ENCODE results near the gene SCAMP2. TPM values are rescaled to one million over a fixed set of nuclear protein-coding genes. Genes with fewer than 3 reads are reported as not detected.
"Not testable (repeated sequence)": the region's sequence is repeated elsewhere in the genome, so short reads cannot be mapped to it uniquely, and the experiment has no call there.

The SCAMP2 gene
- total RNA-seq, 1 donor from 2014 or later: 96.3 TPM

- no peak for DNase-seq (ENCODE audit: low spot score)
Measured at GRCh38 chr15:74891469-74891868, 18.3 kb upstream of the SCAMP2 start.

GRCh38 chr15:74890665-74890960 is 17.4 kb upstream of the SCAMP2 start:
- no peak for DNase-seq (ENCODE audit: low spot score)

- DNase-seq (ENCODE audit: low spot score): peak; percentile 90
Measured at GRCh38 chr15:74889883-74890664, 16.9 kb upstream of the SCAMP2 start, which contains the start of gene MPI. Gene MPI (plus strand): TSS chr15:74890042. CDS start chr15:74890074, 32 bp downstream.

DNA sequence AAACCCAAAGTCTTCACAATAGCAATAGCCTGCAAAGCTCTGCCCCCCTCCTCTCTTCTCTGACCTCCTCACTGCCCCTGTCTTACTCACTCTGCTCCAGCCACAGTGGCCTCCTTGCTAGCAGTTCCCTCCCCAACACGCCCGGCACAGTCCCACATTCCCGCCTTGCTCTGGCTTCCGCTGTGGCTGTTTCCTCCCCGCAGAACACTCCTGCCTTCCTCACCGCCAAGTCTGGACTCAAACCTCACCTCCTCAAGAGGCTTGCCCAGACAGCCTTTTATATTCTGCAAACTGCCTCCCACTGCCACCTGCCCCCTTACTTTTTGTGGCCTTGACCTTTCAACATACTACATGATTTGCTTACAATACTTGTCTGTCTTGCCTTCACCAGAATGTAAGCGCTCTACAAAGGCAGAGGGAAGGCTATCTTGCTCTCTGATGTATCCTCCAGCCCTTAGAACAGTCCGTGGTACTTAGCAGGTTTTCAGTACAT is 16.3 kb upstream of the SCAMP2 start:
- DNase-seq (ENCODE audit: low spot score): peak; percentile 67

GRCh38 chr15:74888716-74889115 is 15.6 kb upstream of the SCAMP2 start:
- DNase-seq (ENCODE audit: low spot score): no peak

DNA sequence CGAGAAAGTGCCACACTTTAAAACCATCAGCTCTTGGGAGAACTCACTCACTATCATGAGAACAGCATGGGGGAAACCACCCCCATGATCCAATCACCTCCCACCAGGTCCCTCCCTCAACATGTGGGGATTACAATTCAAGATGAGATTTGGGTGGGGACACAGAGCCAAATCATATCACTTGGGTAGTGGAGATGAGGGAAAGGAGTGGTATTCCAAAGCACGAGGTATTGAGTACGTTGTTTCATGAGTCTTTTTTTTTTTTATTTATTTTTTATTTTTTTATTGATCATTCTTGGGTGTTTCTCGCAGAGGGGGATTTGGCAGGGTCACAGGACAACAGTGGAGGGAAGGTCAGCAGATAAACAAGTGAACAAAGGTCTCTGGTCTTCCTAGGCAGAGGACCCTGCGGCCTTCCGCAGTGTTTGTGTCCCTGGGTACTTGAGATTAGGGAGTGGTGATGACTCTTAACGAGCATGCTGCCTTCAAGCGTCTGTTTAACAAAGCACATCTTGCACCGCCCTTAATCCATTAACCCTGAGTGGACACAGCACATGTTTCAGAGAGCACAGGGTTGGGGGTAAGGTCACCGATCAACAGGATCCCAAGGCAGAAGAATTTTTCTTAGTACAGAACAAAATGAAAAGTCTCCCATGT is 14.5 kb upstream of the SCAMP2 start:
- not testable (repeated sequence) for DNase-seq (ENCODE audit: low spot score)

DNA sequence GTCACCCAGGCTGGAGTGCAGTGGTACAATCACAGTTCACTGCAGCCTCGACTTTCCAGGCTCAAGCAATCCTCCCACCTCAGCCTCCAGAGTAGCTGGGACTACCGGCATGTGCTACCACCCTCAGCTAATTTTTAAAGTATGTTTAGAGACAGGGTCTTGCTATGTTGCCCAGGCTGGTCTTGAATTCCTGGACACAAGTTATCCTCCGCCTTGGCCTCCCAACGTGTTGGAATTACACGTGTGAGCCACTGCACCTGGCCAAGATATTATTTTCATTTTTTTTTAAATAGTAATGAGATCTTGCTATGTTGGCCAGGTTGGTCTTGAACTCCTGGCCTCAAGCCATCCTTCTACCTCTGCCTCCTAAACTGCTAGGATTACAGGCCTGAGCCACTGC is 12.3 kb upstream of the SCAMP2 start:
- DNase-seq (ENCODE audit: low spot score): no peak

GRCh38 chr15:74884428-74885223 is 11.5 kb upstream of the SCAMP2 start:
- no peak for DNase-seq (ENCODE audit: low spot score)

DNA sequence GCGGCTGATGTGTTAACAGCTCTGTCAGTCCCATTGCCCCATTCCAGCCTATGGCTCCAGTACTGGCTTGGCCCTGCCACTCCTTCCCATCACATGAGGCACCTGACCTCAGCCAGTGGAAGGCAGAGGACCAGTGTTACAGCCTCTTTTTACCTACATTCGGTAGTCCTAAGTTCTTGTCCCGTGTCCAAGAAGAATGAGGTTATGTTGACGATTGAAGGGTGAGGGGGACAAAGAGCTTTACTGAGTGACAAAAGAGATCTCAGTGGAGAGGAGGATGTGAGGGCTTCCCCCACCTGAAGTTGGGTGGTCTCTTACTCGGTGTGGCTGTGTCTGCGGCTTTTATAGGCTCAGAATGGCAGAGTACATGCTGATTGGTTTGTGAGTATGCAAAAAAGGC is 9.4 kb upstream of the SCAMP2 start:
- DNase-seq (ENCODE audit: low spot score): no peak

- DNase-seq (ENCODE audit: low spot score): no peak
Measured at GRCh38 chr15:74878273-74878672, 5.1 kb upstream of the SCAMP2 start.

DNA sequence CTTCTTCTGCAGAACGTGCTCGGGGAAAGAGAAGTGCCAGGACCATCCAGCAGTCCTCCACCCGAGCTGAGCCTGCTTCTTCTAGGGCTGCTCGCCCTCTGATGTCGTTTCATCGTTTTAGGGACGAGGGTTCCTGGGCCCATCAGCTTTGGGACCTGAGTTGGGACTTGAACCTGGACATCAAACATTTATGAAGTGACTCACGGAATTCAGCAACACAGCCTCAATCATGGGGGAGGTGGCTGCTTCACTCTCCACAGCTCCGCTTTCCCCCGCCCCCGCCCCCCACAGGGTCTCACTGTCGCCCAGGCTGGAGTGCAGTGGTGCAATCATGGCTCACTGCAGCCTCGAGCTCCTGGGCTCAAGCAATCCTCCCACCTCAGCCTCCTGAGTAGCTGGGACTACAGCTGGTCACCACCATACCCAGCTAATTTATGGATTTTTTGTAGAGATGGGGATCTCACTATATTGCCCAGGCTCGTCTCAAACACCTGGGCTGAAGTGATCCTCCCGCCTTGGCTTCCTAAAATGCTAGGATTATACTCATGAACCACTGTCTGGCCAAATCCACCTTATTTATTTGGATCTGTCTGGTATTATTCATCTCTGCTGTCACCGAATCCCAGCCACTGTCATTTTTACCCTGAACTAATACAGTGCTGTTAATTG is 725 bp upstream of the SCAMP2 start:
- no peak for DNase-seq (ENCODE audit: low spot score)

DNA sequence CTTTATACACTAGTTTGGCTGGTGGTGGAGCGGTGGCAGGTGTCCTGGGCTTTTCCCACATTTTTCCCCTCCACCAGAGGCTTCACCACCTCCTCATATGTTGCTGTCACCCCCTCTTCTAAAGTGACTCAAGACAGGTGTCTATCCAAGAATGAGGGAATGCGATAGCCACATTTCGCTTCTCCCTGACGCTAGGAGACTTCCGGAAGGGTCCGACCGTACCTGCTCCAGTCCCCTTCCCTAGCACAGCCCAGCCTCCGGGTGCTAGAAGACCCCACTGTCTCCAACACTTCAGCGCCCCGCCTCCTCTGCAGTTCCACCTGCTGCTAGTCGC is 496 bp downstream of the SCAMP2 start:
- no peak for DNase-seq (ENCODE audit: low spot score)

DNA sequence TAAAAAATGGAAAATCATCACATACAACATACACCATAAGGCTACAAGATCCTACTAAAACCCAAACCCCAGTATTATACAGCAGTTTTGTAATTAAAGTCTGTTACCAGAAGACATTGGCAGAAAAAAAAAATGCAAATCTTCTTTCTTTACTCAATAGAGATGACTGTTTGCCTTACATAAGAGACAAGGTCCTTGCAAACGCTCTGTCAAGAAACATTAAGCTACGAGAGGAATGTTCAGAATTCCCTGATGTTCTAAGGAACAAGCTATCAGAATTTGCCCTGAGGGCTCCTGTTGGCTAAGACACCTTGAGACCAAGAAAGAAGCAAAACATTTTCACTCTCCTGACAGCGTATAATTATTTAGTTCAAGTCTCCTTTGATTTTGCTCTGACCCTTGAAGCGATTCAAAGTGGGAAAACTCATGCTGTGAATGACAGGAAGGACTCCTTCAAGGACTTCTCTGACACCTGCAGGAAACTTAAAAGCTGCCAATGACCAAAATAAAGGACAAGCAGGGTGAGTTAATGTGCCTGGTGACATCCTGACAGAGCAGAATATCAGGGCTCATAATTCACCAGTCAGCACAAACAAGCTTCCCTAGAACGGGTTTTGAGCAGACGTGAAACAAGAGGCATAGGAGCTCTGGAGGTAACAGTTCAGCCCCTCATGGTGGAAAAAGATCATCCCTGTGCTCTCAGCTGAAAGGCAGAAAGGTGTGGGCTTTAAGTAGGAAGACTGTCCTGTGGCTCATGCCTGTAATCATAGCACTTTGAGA is 2.5 kb downstream of the SCAMP2 start:
- DNase-seq (ENCODE audit: low spot score): no peak

DNA sequence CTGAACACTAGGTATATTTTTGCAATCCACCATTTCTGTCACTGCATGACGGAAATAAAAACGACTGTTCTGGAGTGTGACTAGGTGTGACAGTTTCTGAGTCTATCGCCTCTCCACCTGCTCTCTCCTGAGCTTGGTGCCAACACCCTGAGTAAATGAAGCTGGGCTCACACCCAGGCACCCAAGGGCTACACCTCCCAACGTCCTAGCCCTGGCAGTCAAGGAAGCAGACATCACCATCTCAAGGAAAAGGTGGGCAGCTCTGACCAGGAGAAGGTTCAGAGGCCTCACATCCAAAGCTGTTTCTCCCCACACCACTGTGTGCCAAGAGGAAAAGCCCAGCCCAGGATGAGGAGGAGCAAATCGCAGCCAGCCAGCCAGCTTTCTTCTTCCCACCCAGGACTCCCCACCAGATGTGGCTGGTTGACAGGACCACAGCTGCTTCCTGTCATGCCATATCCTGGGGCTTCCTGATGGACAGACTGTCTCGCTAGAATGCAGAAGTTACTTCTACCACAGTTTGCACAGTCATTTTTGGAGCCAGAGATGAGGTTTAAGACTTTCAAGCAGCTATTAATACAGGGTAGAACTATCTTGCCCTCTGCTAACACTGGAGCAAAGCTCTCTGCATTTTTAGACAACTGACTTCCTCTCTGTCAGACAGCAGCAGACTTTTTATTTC is 3.3 kb downstream of the SCAMP2 start:
- no peak for DNase-seq (ENCODE audit: low spot score)

- DNase-seq (ENCODE audit: low spot score): no peak
Measured at GRCh38 chr15:74869372-74869725, 3.8 kb downstream of the SCAMP2 start.

- DNase-seq (ENCODE audit: low spot score): no peak
Measured at GRCh38 chr15:74868059-74868458, 5.1 kb downstream of the SCAMP2 start.

DNA sequence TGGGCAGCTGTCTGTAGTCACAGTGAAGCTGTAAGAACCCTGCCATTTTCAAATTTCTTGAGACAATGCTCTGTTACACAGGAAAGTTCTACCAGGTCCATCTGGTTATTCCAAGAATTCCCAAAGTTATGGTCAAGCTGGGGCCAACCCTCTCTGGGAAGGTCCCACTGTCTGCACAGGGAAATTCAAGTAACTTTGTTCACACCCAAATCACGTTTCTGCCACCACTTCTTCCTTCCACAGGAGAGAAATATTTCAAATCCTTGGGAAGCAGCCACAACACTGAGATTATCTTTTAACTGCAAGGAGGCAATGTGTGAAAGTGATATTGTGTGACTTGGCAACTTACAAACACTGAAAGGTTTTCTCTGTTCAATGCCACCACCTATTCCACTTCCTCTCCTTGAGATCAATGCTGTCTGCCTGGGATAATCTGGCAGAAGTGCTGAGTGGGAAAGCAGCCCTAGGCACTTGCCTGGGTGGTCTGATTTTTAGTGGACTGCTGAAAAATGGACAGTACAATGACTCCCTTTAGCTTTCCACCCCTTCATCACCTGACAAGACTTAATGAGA is 5.6 kb downstream of the SCAMP2 start:
- no peak for DNase-seq (ENCODE audit: low spot score)

GRCh38 chr15:74866090-74866489 is 7.1 kb downstream of the SCAMP2 start:
- no peak for DNase-seq (ENCODE audit: low spot score)

DNA sequence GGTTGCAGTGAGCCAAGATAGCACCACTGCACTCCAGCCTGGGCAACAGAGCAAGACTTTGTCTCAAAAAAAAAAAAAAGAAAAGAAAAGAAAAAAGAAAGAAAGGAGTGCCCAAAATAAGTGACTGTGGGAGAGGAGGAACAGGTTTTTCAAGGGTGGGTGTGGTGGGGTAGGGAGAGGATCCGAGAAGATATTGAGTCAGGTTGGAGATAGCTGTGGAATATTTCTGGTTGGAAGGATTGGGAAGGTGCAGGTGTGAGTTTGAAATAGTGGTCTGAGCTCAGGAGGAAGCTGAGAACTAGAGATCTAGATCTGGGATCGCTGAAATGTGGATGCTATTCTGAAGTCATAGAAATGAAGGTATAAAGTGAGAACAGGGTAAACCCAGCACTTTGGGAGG is 7.8 kb downstream of the SCAMP2 start:
- DNase-seq (ENCODE audit: low spot score): no peak

DNA sequence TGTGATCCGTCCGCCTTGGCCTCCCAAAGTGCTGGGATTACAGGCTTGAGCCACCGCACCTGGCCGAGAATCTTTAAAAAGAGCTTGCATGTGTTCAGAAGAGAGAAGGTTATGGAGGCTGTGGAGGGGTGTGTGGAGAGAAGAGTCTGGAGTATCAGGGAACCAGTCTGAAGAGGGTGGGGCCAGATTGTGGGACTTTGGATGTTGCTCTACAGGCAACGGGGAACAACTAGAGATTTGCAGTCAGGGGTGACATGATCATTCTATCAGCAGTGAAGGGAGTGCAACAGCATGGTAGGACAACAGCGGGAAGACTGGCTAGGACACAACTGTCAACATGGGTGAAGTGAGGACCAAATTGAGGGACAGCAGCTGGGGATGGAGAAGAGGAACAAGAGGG is 8.9 kb downstream of the SCAMP2 start:
- DNase-seq (ENCODE audit: low spot score): no peak
